Right hindlimb (tissue), 1 donor: Measurements from ENCODE around the gene SKIL.

Source experiments
- DNase-seq: peaks from one replicate; pipeline ENCODE4 v3.0.0-alpha.2; 2018

The SKIL gene

DNA sequence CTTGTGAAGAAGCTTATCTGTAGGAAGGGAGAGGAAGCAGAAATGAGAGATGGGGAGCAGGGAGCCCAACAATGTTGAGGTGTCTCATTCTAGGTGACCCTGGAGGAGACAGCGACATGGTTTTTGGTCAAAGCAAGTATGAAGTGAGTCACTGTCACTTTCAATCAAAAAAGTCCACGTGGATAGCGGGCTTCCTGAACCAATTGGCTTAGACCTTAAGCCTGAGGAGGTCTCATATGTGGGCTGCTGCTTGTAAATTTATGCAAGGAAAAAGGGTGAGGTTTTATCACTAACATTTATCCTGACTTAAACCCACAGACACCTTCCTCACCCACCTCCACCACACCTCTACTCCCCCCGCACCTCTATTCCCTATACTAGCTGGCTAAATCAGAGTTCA is 83.9 kb downstream of the SKIL start:
- DNase-seq, result no peak

DNA sequence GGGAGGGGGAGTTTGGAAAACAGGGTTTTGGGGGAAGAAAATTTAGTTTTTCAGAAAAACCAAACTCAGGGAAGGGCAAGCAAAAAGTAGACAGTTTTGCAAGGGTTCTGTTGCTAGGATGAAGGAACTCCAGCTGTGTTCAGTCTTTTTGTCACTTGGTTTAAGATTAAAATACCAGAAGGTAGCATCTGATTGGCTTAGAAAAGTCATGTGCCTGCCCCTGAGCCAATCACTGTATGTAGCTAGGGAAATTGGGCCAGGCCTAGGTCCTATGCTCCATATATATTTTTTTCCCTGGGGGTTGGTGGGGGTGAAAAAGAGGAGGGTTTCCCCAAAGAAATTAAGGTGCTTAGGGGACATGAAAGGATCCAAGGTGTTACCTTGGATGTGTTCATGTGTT is 85.4 kb downstream of the SKIL start:
- no peak for DNase-seq

DNA sequence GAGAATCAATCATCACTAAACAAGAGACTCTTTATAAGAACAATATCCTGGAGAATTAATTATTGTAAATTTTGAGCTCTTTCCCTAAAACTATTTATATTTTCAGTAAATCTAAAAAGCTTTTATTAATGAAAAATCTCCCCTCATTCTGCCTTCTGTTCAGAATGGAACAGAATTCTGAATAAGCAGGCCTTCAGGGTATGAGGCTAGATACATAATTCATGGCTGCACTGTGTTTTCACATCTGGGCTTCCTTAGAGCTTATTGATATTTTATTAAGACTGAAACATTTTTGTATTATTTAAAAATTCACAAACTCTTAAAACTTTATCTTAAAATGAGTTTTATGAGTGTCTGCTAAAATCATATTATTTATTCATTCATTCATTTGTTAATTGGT is 85.9 kb downstream of the SKIL start:
- DNase-seq, result no peak
